OCI-LY1 (cell line): Measurements from ENCODE around the gene FADS2.

Experiments
- EZH2 ChIP-seq: fragments of 200-600 bp; sonication (generic), shearing (Covaris generic); IDR thresholded peaks from 2 replicates; pipeline ENCODE4 v1.8.0; 2017; ENCODE audit warnings: borderline replicate concordance, mixed run types, mild to moderate bottlenecking, antibody characterized with exemption, low read length, moderate library complexity, mixed read lengths
- TF ChIP-seq, protein P1 (sequence below): fragments of 200-600 bp; sonication (generic), shearing (Covaris generic); IDR thresholded peaks from 2 replicates; pipeline ENCODE4 v1.5.1; 2017; ENCODE audit warnings: mild to moderate bottlenecking, antibody characterized with exemption, low read length, moderate library complexity, mixed read lengths

DNA sequence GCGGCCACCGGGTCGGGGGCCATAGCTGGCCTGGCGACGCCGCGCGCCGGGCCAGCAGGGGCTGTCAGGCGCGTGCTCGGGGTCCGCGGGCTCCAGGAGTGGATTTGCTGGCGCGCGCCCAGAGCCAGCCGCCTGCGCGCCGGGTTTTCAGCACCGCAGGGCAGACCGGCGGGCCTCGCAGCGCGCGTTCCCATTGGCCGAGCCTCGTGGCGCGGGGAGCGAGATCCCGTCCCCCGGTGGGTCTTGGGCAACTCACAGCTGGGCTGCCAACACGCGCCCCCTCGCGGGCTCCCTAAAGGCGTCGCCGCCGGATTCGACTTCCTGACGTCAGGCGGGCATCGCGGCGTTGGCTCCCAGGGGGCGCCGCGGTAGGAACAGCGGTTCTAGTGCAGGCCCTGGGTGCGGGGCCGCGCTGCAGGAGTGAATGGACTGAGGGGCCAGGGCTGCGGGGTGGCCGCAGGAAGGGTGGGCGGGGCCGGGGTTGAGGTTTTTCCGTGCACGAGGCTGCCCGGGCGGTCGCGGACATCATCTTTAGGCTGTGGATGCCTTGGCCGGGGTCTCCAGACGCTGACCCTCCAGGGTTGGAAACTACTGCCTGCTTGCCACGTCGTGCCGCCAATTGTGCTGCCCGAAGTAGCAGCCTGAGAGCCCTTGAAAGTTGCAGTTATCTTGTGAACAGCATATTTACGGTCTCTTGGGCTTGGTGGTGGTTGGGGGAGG lies 11.2 kb upstream of the FADS2 start, which contains the start of gene FADS1:
- TF ChIP-seq, protein P1, sequence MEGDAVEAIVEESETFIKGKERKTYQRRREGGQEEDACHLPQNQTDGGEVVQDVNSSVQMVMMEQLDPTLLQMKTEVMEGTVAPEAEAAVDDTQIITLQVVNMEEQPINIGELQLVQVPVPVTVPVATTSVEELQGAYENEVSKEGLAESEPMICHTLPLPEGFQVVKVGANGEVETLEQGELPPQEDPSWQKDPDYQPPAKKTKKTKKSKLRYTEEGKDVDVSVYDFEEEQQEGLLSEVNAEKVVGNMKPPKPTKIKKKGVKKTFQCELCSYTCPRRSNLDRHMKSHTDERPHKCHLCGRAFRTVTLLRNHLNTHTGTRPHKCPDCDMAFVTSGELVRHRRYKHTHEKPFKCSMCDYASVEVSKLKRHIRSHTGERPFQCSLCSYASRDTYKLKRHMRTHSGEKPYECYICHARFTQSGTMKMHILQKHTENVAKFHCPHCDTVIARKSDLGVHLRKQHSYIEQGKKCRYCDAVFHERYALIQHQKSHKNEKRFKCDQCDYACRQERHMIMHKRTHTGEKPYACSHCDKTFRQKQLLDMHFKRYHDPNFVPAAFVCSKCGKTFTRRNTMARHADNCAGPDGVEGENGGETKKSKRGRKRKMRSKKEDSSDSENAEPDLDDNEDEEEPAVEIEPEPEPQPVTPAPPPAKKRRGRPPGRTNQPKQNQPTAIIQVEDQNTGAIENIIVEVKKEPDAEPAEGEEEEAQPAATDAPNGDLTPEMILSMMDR = peak; percentile 50
- TF ChIP-seq EZH2 = no peak
